Upper lobe of left lung (tissue), 4 donors: Measurements from ENCODE around the gene EP300.

ENCODE experiments used
- CTCF ChIP-seq, 6 experiments: fragments of 450-650 bp in 4 of 6; fragments of 200-600 bp in 2 of 6; sonication (generic) in 2 of 6; IDR thresholded peaks; one replicate each; pipeline ENCODE4 v1.5.1; 2016 to 2019; ENCODE audit warnings: antibody characterized with exemption in 6 of 6
- EP300 ChIP-seq, 4 donors: sonication (generic); formaldehyde crosslinking; IDR thresholded peaks; one replicate each; pipeline ENCODE4 v1.5.1; 2017; ENCODE audit warnings: antibody characterized with exemption in 4 of 4, control low read depth in 2 of 4
- POLR2A ChIP-seq, 4 donors: fragments of 450-650 bp; IDR thresholded peaks; one replicate each; pipeline ENCODE4 v1.5.1; 2016 to 2017; ENCODE audit warnings: antibody characterized with exemption in 4 of 4, mild to moderate bottlenecking in 2 of 4

GRCh38 chr22:41094041-41094593, 1.7 kb downstream of the EP300 start:
- no peak for TF ChIP-seq CTCF (IDR thresholded peaks at IDR 0.05)
- TF ChIP-seq POLR2A (IDR thresholded peaks at IDR 0.05) = no peak
- no peak for TF ChIP-seq EP300 (IDR thresholded peaks at IDR 0.05)
